Gastroesophageal sphincter (tissue), 4 donors: Measurements from ENCODE around the gene SSBP3. TPM values are rescaled to one million over a fixed set of nuclear protein-coding genes. Genes with fewer than 3 reads are reported as not detected.

Experiments
- ATAC-seq: fragments of 150-250 bp; one replicate; pipeline ENCODE4 v1.9.1; 2016; ENCODE audit warnings: mild to moderate bottlenecking, moderate library complexity
- H3K27ac ChIP-seq, 4 donors: fragments of 200-600 bp; sonication (generic) in 3 of 4; 1 replicate in 3 of 4; 2 replicates in 1 of 4; pipeline ENCODE4 v1.5.1; 2016 to 2019
- H3K27me3 ChIP-seq: fragments of 200-600 bp; sonication (generic); one replicate; pipeline ENCODE4 v1.5.1; 2019
- H3K36me3 ChIP-seq, 2 donors: fragments of 200-600 bp; sonication (generic); one replicate each; pipeline ENCODE4 v1.5.1; 2019; ENCODE audit warnings: control low read depth in 1 of 2
- H3K4me1 ChIP-seq, 3 donors: fragments of 200-600 bp; sonication (generic); 1 replicate in 2 of 3; 2 replicates in 1 of 3; pipeline ENCODE4 v1.5.1; 2016 to 2019; ENCODE audit warnings: control low read depth in 2 of 3
- H3K4me3 ChIP-seq, 2 donors: fragments of 200-600 bp; sonication (generic); one replicate each; pipeline ENCODE4 v1.5.1; 2019; ENCODE audit warnings: mild to moderate bottlenecking in 1 of 2, moderate library complexity in 1 of 2
- H3K9me3 ChIP-seq, 3 donors: fragments of 200-600 bp; sonication (generic); one replicate each; pipeline ENCODE4 v1.5.1; 2017 to 2019; ENCODE audit warnings: control low read depth in 2 of 3
- EP300 ChIP-seq: sonication (generic); formaldehyde crosslinking; IDR thresholded peaks from one replicate; pipeline ENCODE4 v1.6.1; 2017; ENCODE audit warnings: antibody characterized with exemption, mild to moderate bottlenecking
- POLR2A ChIP-seq, 2 donors: fragments of 450-650 bp; IDR thresholded peaks; one replicate each; pipeline ENCODE4 v1.6.1; 2017; ENCODE audit warnings: antibody characterized with exemption in 2 of 2, mild to moderate bottlenecking in 2 of 2, moderate library complexity in 1 of 2
- POLR2AphosphoS5 ChIP-seq: sonication (generic); formaldehyde crosslinking; IDR thresholded peaks from one replicate; pipeline ENCODE4 v1.6.1; 2017; ENCODE audit warnings: antibody characterized with exemption
- WGBS, 2 donors: methylation state at CpG; one replicate each; pipeline ENCODE4 v1.1.5; 2018; ENCODE audit warnings: low coverage in 1 of 2; 5-methylcytosine and 5-hydroxymethylcytosine counted together
- total RNA-seq, 4 donors: library from RNA; depleted of rRNA; stranded (reverse); fragments of >200 nt; gene quantifications; one replicate each; pipeline ENCODE4 v1.1.0, GENCODE V29; 2016
- TF ChIP-seq, protein P1 (sequence below), 4 experiments: fragments of 200-600 bp in 2 of 4; fragments of 450-650 bp in 2 of 4; sonication (generic) in 1 of 4; IDR thresholded peaks; one replicate each; pipeline ENCODE4 v1.5.1; 2017 to 2019; ENCODE audit warnings: antibody characterized with exemption in 4 of 4, mild to moderate bottlenecking in 2 of 4, moderate library complexity in 2 of 4

SSBP3 gene
- total RNA-seq, 4 donors from 2014 or later, result 40.8 to 46.7 (median 45.5) TPM

- WGBS, 2 donors, result 64 to 95% methylated on average over 4 of the region's 8 CpGs
- H3K27me3 ChIP-seq, result no peaks in the 10 kb centered on the region
- TF ChIP-seq, protein P1, sequence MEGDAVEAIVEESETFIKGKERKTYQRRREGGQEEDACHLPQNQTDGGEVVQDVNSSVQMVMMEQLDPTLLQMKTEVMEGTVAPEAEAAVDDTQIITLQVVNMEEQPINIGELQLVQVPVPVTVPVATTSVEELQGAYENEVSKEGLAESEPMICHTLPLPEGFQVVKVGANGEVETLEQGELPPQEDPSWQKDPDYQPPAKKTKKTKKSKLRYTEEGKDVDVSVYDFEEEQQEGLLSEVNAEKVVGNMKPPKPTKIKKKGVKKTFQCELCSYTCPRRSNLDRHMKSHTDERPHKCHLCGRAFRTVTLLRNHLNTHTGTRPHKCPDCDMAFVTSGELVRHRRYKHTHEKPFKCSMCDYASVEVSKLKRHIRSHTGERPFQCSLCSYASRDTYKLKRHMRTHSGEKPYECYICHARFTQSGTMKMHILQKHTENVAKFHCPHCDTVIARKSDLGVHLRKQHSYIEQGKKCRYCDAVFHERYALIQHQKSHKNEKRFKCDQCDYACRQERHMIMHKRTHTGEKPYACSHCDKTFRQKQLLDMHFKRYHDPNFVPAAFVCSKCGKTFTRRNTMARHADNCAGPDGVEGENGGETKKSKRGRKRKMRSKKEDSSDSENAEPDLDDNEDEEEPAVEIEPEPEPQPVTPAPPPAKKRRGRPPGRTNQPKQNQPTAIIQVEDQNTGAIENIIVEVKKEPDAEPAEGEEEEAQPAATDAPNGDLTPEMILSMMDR (IDR thresholded peaks at IDR 0.05), result no peak
- TF ChIP-seq POLR2AphosphoS5 (no peak), POLR2A (IDR thresholded peaks at IDR 0.05) (no peak), EP300 (no peak)
- peaks cover 0 to 5% (median 0%) of the 10 kb centered on the region in 3 donors for H3K4me1 ChIP-seq
- no peak for ATAC-seq
- H3K4me3 ChIP-seq, result no peak overlapping the region
- H3K27ac ChIP-seq, result no peak overlapping the region
- H3K9me3 ChIP-seq, result no peaks in the 10 kb centered on the region
- no peaks in the 10 kb centered on the region for H3K36me3 ChIP-seq
These were observed 10.2 kb upstream of the SSBP3 start for GRCh38 chr1:54416435-54416834.

GRCh38 chr1:54415991-54416390 lies 9.8 kb upstream of the SSBP3 start:
- ATAC-seq, result no peak
- no peak for TF ChIP-seq POLR2A (IDR thresholded peaks at IDR 0.05)
- no peak for TF ChIP-seq POLR2AphosphoS5
- TF ChIP-seq EP300, result no peak
- TF ChIP-seq, protein P1 (IDR thresholded peaks at IDR 0.05), result no peak
- Histone ChIP-seq H3K4me1 (peaks cover 0 to 5% (median 0%) of the 10 kb centered on the region in 3 donors), H3K36me3 (no peaks in the 10 kb centered on the region), H3K4me3 (no peak overlapping the region), H3K9me3 (no peaks in the 10 kb centered on the region), H3K27ac (no peak overlapping the region), H3K27me3 (no peaks in the 10 kb centered on the region)
- 73 to 91% methylated on average over 6 to 8 of the region's 9 CpGs for WGBS, 2 donors

DNA sequence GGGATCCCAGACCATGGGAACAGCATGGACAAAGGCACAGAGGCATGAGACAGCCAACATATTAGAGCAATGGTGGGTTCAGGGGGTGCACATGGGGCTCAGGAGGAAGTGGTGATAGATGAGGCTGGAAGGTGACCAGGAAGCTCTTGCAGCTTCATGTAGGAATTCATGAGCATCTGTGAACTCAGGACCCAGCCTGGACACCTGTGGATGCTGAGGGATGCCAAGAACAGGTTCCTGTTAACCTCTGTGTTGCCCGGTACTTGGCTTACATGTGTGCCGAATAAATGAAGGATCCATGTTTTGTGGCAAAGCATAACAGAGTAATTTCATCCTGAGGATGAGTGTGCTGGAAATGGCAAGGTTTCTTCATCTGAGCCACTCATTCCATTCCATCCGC lies 9.3 kb upstream of the SSBP3 start:
- ATAC-seq, result no peak
- no peaks in the 10 kb centered on the region for H3K9me3 ChIP-seq
- WGBS, 2 donors, result 97% methylated on average over 3 of the region's 3 CpGs; no CpG with 5 or more reads in 1 of the 2 donors
- H3K4me3 ChIP-seq, result no peak overlapping the region
- no peak overlapping the region for H3K27ac ChIP-seq
- H3K36me3 ChIP-seq, result no peaks in the 10 kb centered on the region
- no peak for TF ChIP-seq POLR2A (IDR thresholded peaks at IDR 0.05)
- TF ChIP-seq EP300, result no peak
- TF ChIP-seq, protein P1 (IDR thresholded peaks at IDR 0.05), result no peak
- TF ChIP-seq POLR2AphosphoS5, result no peak
- no peaks in the 10 kb centered on the region for H3K27me3 ChIP-seq
- peaks cover 0 to 5% (median 0%) of the 10 kb centered on the region in 3 donors for H3K4me1 ChIP-seq

DNA sequence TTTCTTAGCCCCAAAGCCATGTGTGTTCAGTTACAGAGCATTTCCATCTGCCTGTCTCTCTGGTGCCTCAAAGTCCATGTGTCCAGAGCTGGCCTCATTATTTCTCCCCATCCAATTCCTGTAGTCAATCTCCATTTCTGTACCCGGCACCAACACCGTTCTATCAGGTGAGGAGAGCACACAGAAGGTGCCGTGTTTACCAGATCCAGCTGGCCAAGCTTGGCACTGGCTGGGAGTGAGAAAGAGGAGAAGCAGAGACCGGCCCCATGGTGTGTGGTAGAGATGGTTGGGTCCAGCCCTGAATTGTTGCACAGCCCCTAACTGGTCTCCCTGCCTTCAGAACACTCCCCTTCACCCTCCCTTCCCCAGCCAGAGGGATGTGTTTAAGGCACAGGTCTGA lies 7.5 kb upstream of the SSBP3 start:
- H3K9me3 ChIP-seq, result no peaks in the 10 kb centered on the region
- no peaks in the 10 kb centered on the region for H3K27me3 ChIP-seq
- H3K36me3 ChIP-seq, result no peaks in the 10 kb centered on the region
- TF ChIP-seq, protein P1 (IDR thresholded peaks at IDR 0.05), result no peak
- no peak for TF ChIP-seq EP300
- no peak for TF ChIP-seq POLR2A (IDR thresholded peaks at IDR 0.05)
- TF ChIP-seq POLR2AphosphoS5, result no peak
- peak overlapping the region in 1 of 4 donors; percentile 33 for H3K27ac ChIP-seq
- peaks cover 0 to 8% (median 5%) of the 10 kb centered on the region in 3 donors for H3K4me1 ChIP-seq
- H3K4me3 ChIP-seq, result no peak overlapping the region
- no peak for ATAC-seq
- WGBS, 2 donors, result 90% methylated on average over 2 of the region's 4 CpGs; no CpG with 5 or more reads in 1 of the 2 donors

- H3K27ac ChIP-seq, result peak overlapping the region in 1 of 4 donors; percentile 33
- no peaks in the 10 kb centered on the region for H3K9me3 ChIP-seq
- ATAC-seq, result peak; percentile 73
- H3K4me1 ChIP-seq, result peaks cover 0 to 12% (median 5%) of the 10 kb centered on the region in 3 donors
- no peaks in the 10 kb centered on the region for H3K36me3 ChIP-seq
- H3K4me3 ChIP-seq, result no peak overlapping the region
- no CpG with 5 or more reads among the region's 2 CpGs for WGBS, 2 donors
- TF ChIP-seq POLR2AphosphoS5 (no peak), EP300 (no peak), POLR2A (IDR thresholded peaks at IDR 0.05) (no peak)
- TF ChIP-seq, protein P1 (IDR thresholded peaks at IDR 0.05), result no peak
- H3K27me3 ChIP-seq, result no peaks in the 10 kb centered on the region
These were observed 7.1 kb upstream of the SSBP3 start for GRCh38 chr1:54413295-54413694.
